IMR-90 (cell line): ENCODE results near the gene GRK5. TPM values are rescaled to one million over a fixed set of nuclear protein-coding genes. Genes with fewer than 3 reads are reported as not detected.

Source experiments
- ATAC-seq: fragments of 200-7000 bp; cut with Tn5 transposase; 2 replicates; pipeline ENCODE4 v1.9.1; 2020; ENCODE audit warnings: low read depth, mild to moderate bottlenecking, moderate library complexity
- BruUV-seq: library from RNA; stranded (reverse); fragments of 400-500 nt; replicated peaks from 2 replicates; lab custom pipeline; 2021; lab: Mats Ljungman, UMichigan
- CTCF ChIA-PET: fragments of 300-600 bp; formaldehyde crosslinking; extraction: SDS; loops from one replicate; lab custom pipeline; 2021; ENCODE audit warnings: antibody characterized with exemption; lab: Yijun Ruan, JAX
- POLR2A ChIA-PET: fragments of 300-600 bp; sonication (Branson Sonifier 250); formaldehyde crosslinking; loops from one replicate; lab custom pipeline; 2022; ENCODE audit warnings: antibody characterized with exemption; ENCODE audit not compliant: unreplicated experiment; lab: Charles Lee
- DNase-seq: peaks from one replicate; pipeline ENCODE4 v3.0.0; 2013
- H2AFZ ChIP-seq: replicated peaks from 2 replicates; pipeline ENCODE3; 2013; ENCODE audit warnings: low read length, mild to moderate bottlenecking; ENCODE audit not compliant: poor library complexity
- H2AK5ac ChIP-seq: 2 replicates; pipeline ENCODE4 v1.6.1; 2013; ENCODE audit warnings: low read depth, low read length, inconsistent platforms
- H2AK9ac ChIP-seq: replicated peaks from 2 replicates; pipeline ENCODE3; 2013; ENCODE audit warnings: mild to moderate bottlenecking, low read depth, low read length, moderate library complexity; ENCODE audit not compliant: poor library complexity
- H2BK120ac ChIP-seq: 2 replicates; pipeline ENCODE4 v1.6.1; 2013; ENCODE audit warnings: low read depth, low read length, inconsistent platforms
- H2BK15ac ChIP-seq: 3 replicates; pipeline ENCODE4 v1.6.1; 2013; ENCODE audit warnings: low read depth, low read length, inconsistent platforms
- H2BK20ac ChIP-seq: 2 replicates; pipeline ENCODE4 v1.6.1; 2013; ENCODE audit warnings: low read depth, mild to moderate bottlenecking, inconsistent platforms, low read length, moderate library complexity
- H2BK5ac ChIP-seq: 2 replicates; pipeline ENCODE4 v1.6.1; 2013; ENCODE audit warnings: mild to moderate bottlenecking, low read depth, low read length, inconsistent platforms; ENCODE audit not compliant: poor library complexity, severe bottlenecking
- H3K14ac ChIP-seq: replicated peaks from 2 replicates; pipeline ENCODE4 v1.6.1; 2013; ENCODE audit warnings: low read depth, low read length, inconsistent platforms
- H3K18ac ChIP-seq: 2 replicates; pipeline ENCODE4 v1.6.1; 2013; ENCODE audit warnings: low read depth, low read length, control low read depth
- H3K23ac ChIP-seq: 2 replicates; pipeline ENCODE4 v1.6.1; 2013; ENCODE audit warnings: low read depth, low read length, inconsistent platforms
- H3K27ac ChIP-seq: 2 replicates; pipeline ENCODE4 v1.5.1; 2013; ENCODE audit warnings: mild to moderate bottlenecking, control low read depth, low read length; ENCODE audit not compliant: insufficient read depth
- H3K27me3 ChIP-seq: 2 replicates; pipeline ENCODE4 v1.6.1; 2013; ENCODE audit warnings: low read length; ENCODE audit not compliant: control insufficient read depth, insufficient read depth
- H3K36me3 ChIP-seq: 2 replicates; pipeline ENCODE4 v1.6.1; 2013; ENCODE audit warnings: low read length, mixed read lengths; ENCODE audit not compliant: control insufficient read depth, insufficient read depth
- H3K4ac ChIP-seq: 2 replicates; pipeline ENCODE4 v1.6.1; 2013; ENCODE audit warnings: low read depth, low read length, inconsistent platforms
- H3K4me1 ChIP-seq: 2 replicates; pipeline ENCODE4 v1.6.1; 2013; ENCODE audit warnings: low read length, mixed read lengths; ENCODE audit not compliant: control insufficient read depth, insufficient read depth
- H3K4me2 ChIP-seq: 2 replicates; pipeline ENCODE4 v1.6.1; 2013; ENCODE audit warnings: low read depth, mild to moderate bottlenecking, control low read depth, low read length, moderate library complexity
- H3K4me3 ChIP-seq: 2 replicates; pipeline ENCODE4 v1.5.1; 2013; ENCODE audit warnings: low read depth, mild to moderate bottlenecking, control low read depth, low read length, moderate library complexity; ENCODE audit not compliant: insufficient read depth
- H3K56ac ChIP-seq: 2 replicates; pipeline ENCODE4 v1.6.1; 2013; ENCODE audit warnings: low read length, inconsistent platforms; ENCODE audit not compliant: insufficient read depth; ENCODE audit errors: extremely low read depth
- H3K79me1 ChIP-seq, 2 experiments: 2 replicates each; pipeline ENCODE4 v1.6.1; 2013; ENCODE audit warnings: low read length in 2 of 2, inconsistent platforms in 1 of 2, low read depth in 1 of 2
- H3K9ac ChIP-seq: 2 replicates; pipeline ENCODE4 v1.6.1; 2013; ENCODE audit warnings: low read depth, low read length, control low read depth
- H3K9me1 ChIP-seq: 2 replicates; pipeline ENCODE4 v1.6.1; 2013; ENCODE audit warnings: low read length, inconsistent platforms; ENCODE audit not compliant: insufficient read depth
- H3K9me3 ChIP-seq: 2 replicates; pipeline ENCODE4 v1.6.1; 2013; ENCODE audit warnings: low read length; ENCODE audit not compliant: control insufficient read depth, insufficient read depth
- H4K20me1 ChIP-seq: 2 replicates; pipeline ENCODE4 v1.6.1; 2013; ENCODE audit warnings: low read length, inconsistent platforms; ENCODE audit not compliant: insufficient read depth
- H4K5ac ChIP-seq: 2 replicates; pipeline ENCODE4 v1.6.1; 2013; ENCODE audit warnings: mild to moderate bottlenecking, low read depth, low read length, control low read depth
- H4K8ac ChIP-seq, 2 experiments: 2 replicates each; pipeline ENCODE4 v1.6.1; 2013; ENCODE audit warnings: low read depth in 2 of 2, low read length in 2 of 2, control low read depth in 1 of 2, inconsistent platforms in 1 of 2
- H4K91ac ChIP-seq: 2 replicates; pipeline ENCODE4 v1.6.1; 2013; ENCODE audit warnings: low read depth, low read length, inconsistent platforms; ENCODE audit not compliant: insufficient read depth
- BHLHE40 ChIP-seq: fragments of 150-350 bp; IDR thresholded peaks from 2 replicates; pipeline ENCODE4 v1.6.1; 2016; ENCODE audit warnings: mild to moderate bottlenecking, low read depth, low read length
- CEBPB ChIP-seq: IDR thresholded peaks from 2 replicates; pipeline ENCODE4 v1.6.1; 2012; ENCODE audit warnings: low read depth, low read length, improper control_type of control experiment
- CHD1 ChIP-seq: IDR thresholded peaks from 2 replicates; pipeline ENCODE4 v1.6.1; 2012; ENCODE audit warnings: low read depth, low read length, improper control_type of control experiment
- CTCF ChIP-seq: conservative IDR thresholded peaks from 2 replicates; pipeline ENCODE4 v1.5.1; 2012; ENCODE audit warnings: mild to moderate bottlenecking, low read depth, low read length, improper control_type of control experiment
- ELK1 ChIP-seq: fragments of 150-350 bp; IDR thresholded peaks from 2 replicates; pipeline ENCODE4 v1.6.1; 2016; ENCODE audit warnings: low read depth, mild to moderate bottlenecking, low read length, moderate library complexity, borderline replicate concordance
- FOS ChIP-seq: fragments of 150-350 bp; IDR thresholded peaks from 2 replicates; pipeline ENCODE4 v1.6.1; 2016; ENCODE audit warnings: low read depth, low read length
- MAFK ChIP-seq: IDR thresholded peaks from 2 replicates; pipeline ENCODE4 v1.6.1; 2012; ENCODE audit warnings: low read depth, low read length, improper control_type of control experiment
- MAZ ChIP-seq: IDR thresholded peaks from 2 replicates; pipeline ENCODE4 v1.6.1; 2012; ENCODE audit warnings: low read depth, mild to moderate bottlenecking, low read length, improper control_type of control experiment, moderate library complexity, borderline replicate concordance
- MXI1 ChIP-seq: IDR thresholded peaks from 2 replicates; pipeline ENCODE4 v1.6.1; 2012; ENCODE audit warnings: low read depth, mild to moderate bottlenecking, low read length, moderate library complexity, borderline replicate concordance
- RCOR1 ChIP-seq: IDR thresholded peaks from 2 replicates; pipeline ENCODE4 v1.6.1; 2012; ENCODE audit warnings: mild to moderate bottlenecking, low read length, improper control_type of control experiment; ENCODE audit not compliant: insufficient replicate concordance
- SMC3 ChIP-seq: fragments of 150-350 bp; IDR thresholded peaks from 2 replicates; pipeline ENCODE4 v1.6.1; 2016; ENCODE audit warnings: low read depth, mild to moderate bottlenecking, antibody characterized with exemption, low read length, moderate library complexity
- WGBS, 2 experiments: methylation state at CpG; one replicate each; pipeline versions ENCODE4 v1.1.5 to v1.1.7; 2013; ENCODE audit warnings: missing lambda C conversion rate in 2 of 2; ENCODE audit not compliant: insufficient read length in 1 of 2; ENCODE audit errors: extremely low coverage in 2 of 2; 5-methylcytosine and 5-hydroxymethylcytosine counted together
- dilution Hi-C: fragments of 300-500 bp; cut with HindIII; formaldehyde crosslinking; loops from one replicate; pipeline ENCODE4 v1.14.3; 2018; ENCODE audit warnings: low sequenced_read_pairs; ENCODE audit not compliant: unreplicated experiment
- in situ Hi-C: fragments of 300-500 bp; cut with MboI; formaldehyde crosslinking; loops from 3 replicates; pipeline ENCODE4 v1.14.3; 2019; ENCODE audit warnings: low sequenced_read_pairs, inconsistent platforms, mixed read lengths
- intact Hi-C: fragments of 100-400 bp; cut with micrococcal nuclease; formaldehyde crosslinking; loops from 2 replicates; pipeline ENCODE4 v1.10.0; 2022
- polyA plus RNA-seq, 3 experiments: library from polyadenylated mRNA; depleted of rRNA; stranded (reverse); fragments of >200 nt; gene quantifications; 2 replicates each; pipeline ENCODE4 v1.2.3, GENCODE V29; 2012; ENCODE audit warnings: low replicate concordance in 1 of 3
- total RNA-seq: library from RNA; depleted of rRNA; stranded (reverse); fragments of >200 nt; gene quantifications from 2 replicates; pipeline ENCODE4 v1.2.3, GENCODE V29; 2012
- TF ChIP-seq, protein P1 (sequence below): fragments of 150-350 bp; IDR thresholded peaks from 2 replicates; pipeline ENCODE4 v1.6.1; 2017; ENCODE audit warnings: mild to moderate bottlenecking, antibody characterized with exemption, low read length, low read depth

Gene GRK5
- total and polyA plus RNA-seq, 2 of the 4 experiments (the other 2 are of a cell fraction): 12.9 to 16.3 TPM

DNA sequence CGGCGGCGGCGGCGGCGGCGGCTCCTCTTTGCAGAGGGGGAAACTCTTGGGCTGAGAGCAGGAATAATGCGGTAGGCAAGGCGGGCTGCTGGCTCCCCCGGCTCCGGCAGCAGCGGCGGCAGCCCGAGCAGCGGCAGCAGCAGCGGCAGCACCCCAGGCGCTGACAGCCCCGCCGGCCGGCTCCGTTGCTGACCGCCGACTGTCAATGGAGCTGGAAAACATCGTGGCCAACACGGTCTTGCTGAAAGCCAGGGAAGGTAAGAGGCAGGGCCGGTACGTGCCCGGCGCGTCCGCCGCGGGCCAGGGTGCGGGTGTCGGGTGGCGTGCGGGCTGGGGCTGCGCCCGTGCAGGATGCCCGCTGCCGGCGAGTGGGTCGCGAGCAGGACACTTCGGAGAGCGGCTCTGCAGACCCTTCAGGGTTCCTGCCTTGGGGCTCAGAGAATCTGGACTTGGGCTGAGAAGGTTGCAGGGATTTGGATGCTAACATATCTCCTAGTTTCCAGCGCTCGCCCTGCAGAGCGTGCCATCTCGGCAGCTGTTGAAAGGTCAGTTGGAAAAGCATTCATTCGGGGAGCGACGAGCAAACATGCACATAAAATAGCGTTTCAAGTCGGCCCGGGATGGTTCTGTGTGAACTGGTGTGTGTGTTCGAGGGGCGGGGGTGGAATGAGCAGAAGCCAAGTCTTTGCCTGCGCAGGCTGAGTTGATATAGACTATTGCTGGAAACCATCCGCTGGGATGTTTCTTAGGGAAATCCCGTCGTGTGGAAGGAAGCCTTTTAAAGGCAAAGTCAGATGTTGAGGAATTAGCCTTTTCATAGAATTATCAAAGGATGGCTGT is 562 bp downstream of the GRK5 start:
- Histone ChIP-seq H4K20me1 (peaks cover 14% of the 10 kb centered on the region), H2BK120ac (peak overlapping the region; percentile 67), H3K9ac (peak overlapping the region; percentile 96), H2AK9ac (peak overlapping the region; percentile 90), H2BK15ac (peak overlapping the region; percentile 60; the same call in 1 of the 3 replicates), H3K14ac (peak overlapping the region; percentile 77), H3K9me3 (no peaks in the 10 kb centered on the region), H3K4me3 (peak overlapping the region; percentile 61), H3K27me3 (no peaks in the 10 kb centered on the region), H2AK5ac (peak overlapping the region; percentile 65), H2BK20ac (peak overlapping the region; percentile 27), H2BK5ac (peak overlapping the region; percentile 90), H3K79me1 (peaks cover 8 to 43% of the 10 kb centered on the region in 2 experiments), H2AFZ (peak overlapping the region; percentile 88), H3K4ac (peak overlapping the region; percentile 82), H3K18ac (peak overlapping the region; percentile 28), H3K27ac (peak overlapping the region; percentile 96), H3K56ac (peak overlapping the region; percentile 91), H4K91ac (peak overlapping the region; percentile 76), H3K4me2 (peak overlapping the region; percentile 96; the same call in 1 of the 2 replicates), H4K5ac (peak overlapping the region; percentile 30), H3K4me1 (peaks cover 18% of the 10 kb centered on the region), H3K36me3 (peaks cover 10% of the 10 kb centered on the region), H3K23ac (peak overlapping the region; percentile 76), H4K8ac (peak overlapping the region; percentile 60 to 88), H3K9me1 (peaks cover 6% of the 10 kb centered on the region)
- dilution Hi-C loops: no loop called here
- 0% methylated on average over 42 of the region's 62 CpGs; no CpG with 5 or more reads in 1 of the 2 experiments for WGBS, 2 experiments
- ChIA-PET CTCF (interaction anchor here (0.9 to 2.2 kb wide), 7 partner anchors 8 to 237 kb away, joined by 3 to 8 read pairs (median 7); no protein-coding TSS in a partner anchor), POLR2A (interaction anchor here (1.0 kb wide), 1 partner anchor 204 kb away, joined by 7 read pairs; no protein-coding TSS in a partner anchor)
- BruUV-seq: no TSS peak
- in situ Hi-C loops: loop anchor here (5.0 kb wide), 1 partner anchor 209 kb away; no protein-coding TSS in a partner anchor
- ATAC-seq (peak; percentile 2), DNase-seq (peak; percentile 62)
- intact Hi-C loops: loop anchor here (1.0 to 5.0 kb wide), 5 partner anchors 109 to 335 kb away; partner anchors contain the start of gene RGS10
- no peak for TF ChIP-seq RCOR1
- peak; percentile 59; the same call in 1 of the 2 replicates for TF ChIP-seq MXI1
- no peak for TF ChIP-seq ELK1
- peak; percentile 10; the same call in 1 of the 2 replicates for TF ChIP-seq MAZ
- TF ChIP-seq BHLHE40: peak; percentile 26; the same call in 1 of the 2 replicates
- TF ChIP-seq, protein P1, sequence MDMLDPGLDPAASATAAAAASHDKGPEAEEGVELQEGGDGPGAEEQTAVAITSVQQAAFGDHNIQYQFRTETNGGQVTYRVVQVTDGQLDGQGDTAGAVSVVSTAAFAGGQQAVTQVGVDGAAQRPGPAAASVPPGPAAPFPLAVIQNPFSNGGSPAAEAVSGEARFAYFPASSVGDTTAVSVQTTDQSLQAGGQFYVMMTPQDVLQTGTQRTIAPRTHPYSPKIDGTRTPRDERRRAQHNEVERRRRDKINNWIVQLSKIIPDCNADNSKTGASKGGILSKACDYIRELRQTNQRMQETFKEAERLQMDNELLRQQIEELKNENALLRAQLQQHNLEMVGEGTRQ: no peak
- no peak for TF ChIP-seq CTCF
- TF ChIP-seq MAFK: no peak
- TF ChIP-seq CHD1: 0 out of 2 replicates have a peak, but pooled peaks have one; percentile 60
- no peak for TF ChIP-seq SMC3
- no peak for TF ChIP-seq CEBPB
- no peak for TF ChIP-seq FOS
